HEK293 (cell line): Measurements from ENCODE around the gene SIK2.

Experiments used
- ZNF223 ChIP-seq: fragments of 450-650 bp; formaldehyde crosslinking; IDR thresholded peaks from 2 replicates; pipeline ENCODE4 v1.5.1; 2016; ENCODE audit warnings: missing biosample characterization, missing genetic modification characterization
- TF ChIP-seq, protein P1 (sequence below): fragments of 450-650 bp; formaldehyde crosslinking; IDR thresholded peaks from 2 replicates; pipeline ENCODE4 v1.5.1; 2016; ENCODE audit warnings: missing biosample characterization, missing genetic modification characterization

DNA sequence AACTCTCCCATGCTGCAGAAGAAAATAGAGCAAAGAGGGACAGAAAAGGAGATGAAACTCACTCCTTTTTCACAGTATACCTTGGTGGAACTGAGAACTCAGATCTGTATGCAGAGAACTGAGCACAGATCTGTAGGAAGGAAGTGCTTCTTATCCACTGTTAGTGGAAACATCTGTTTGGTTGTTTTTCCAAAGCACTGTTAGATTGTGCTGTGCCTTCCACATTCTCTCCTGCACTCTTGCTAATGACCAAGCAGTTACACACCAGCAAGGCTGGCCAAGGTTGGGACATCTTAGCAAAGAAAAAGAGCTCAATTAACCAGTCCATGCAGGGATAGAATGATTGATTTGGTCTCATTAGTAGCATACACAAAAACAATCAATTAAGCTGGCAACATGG is 20.1 kb upstream of the SIK2 start:
- no peak for TF ChIP-seq ZNF223 (tag by site-specific recombination)
- TF ChIP-seq, protein P1, sequence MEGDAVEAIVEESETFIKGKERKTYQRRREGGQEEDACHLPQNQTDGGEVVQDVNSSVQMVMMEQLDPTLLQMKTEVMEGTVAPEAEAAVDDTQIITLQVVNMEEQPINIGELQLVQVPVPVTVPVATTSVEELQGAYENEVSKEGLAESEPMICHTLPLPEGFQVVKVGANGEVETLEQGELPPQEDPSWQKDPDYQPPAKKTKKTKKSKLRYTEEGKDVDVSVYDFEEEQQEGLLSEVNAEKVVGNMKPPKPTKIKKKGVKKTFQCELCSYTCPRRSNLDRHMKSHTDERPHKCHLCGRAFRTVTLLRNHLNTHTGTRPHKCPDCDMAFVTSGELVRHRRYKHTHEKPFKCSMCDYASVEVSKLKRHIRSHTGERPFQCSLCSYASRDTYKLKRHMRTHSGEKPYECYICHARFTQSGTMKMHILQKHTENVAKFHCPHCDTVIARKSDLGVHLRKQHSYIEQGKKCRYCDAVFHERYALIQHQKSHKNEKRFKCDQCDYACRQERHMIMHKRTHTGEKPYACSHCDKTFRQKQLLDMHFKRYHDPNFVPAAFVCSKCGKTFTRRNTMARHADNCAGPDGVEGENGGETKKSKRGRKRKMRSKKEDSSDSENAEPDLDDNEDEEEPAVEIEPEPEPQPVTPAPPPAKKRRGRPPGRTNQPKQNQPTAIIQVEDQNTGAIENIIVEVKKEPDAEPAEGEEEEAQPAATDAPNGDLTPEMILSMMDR = no peak
